HG03460 (cell line): Measurements from ENCODE around the gene UPF2.
"Not testable (repeated sequence)": the region's sequence is repeated elsewhere in the genome, so short reads cannot be mapped to it uniquely, and the experiment has no call there.

Experiments used
- ATAC-seq: cut with Tn5 transposase; IDR thresholded peaks from one replicate; pipeline ENCODE4 v1.9.1; 2021; ENCODE audit not compliant: unreplicated experiment

Gene UPF2, protein sequence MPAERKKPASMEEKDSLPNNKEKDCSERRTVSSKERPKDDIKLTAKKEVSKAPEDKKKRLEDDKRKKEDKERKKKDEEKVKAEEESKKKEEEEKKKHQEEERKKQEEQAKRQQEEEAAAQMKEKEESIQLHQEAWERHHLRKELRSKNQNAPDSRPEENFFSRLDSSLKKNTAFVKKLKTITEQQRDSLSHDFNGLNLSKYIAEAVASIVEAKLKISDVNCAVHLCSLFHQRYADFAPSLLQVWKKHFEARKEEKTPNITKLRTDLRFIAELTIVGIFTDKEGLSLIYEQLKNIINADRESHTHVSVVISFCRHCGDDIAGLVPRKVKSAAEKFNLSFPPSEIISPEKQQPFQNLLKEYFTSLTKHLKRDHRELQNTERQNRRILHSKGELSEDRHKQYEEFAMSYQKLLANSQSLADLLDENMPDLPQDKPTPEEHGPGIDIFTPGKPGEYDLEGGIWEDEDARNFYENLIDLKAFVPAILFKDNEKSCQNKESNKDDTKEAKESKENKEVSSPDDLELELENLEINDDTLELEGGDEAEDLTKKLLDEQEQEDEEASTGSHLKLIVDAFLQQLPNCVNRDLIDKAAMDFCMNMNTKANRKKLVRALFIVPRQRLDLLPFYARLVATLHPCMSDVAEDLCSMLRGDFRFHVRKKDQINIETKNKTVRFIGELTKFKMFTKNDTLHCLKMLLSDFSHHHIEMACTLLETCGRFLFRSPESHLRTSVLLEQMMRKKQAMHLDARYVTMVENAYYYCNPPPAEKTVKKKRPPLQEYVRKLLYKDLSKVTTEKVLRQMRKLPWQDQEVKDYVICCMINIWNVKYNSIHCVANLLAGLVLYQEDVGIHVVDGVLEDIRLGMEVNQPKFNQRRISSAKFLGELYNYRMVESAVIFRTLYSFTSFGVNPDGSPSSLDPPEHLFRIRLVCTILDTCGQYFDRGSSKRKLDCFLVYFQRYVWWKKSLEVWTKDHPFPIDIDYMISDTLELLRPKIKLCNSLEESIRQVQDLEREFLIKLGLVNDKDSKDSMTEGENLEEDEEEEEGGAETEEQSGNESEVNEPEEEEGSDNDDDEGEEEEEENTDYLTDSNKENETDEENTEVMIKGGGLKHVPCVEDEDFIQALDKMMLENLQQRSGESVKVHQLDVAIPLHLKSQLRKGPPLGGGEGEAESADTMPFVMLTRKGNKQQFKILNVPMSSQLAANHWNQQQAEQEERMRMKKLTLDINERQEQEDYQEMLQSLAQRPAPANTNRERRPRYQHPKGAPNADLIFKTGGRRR

GRCh38 chr10:12042797-12043651, at the start of gene UPF2:
Gene UPF2 (minus strand): TSS chr10:12042809. CDS start chr10:12035423, 7,386 bp downstream.
- ATAC-seq: peak; percentile 55

DNA sequence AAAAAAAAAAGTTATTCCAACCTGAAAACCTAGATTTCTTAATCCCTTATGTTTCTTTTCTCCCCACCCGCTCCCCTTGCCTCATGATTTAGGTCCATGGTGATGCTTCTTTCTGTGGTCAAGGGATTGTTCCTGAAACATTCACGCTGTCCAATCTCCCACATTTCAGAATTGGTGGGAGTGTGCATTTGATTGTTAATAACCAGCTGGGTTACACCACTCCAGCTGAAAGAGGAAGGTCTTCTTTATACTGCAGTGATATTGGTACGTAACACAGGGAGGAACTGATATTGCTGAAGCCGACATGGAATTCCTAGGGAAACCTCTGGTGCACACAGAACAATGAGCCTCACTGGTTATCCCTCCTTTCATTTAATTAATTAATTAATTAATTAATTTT, 48.8 kb upstream of the UPF2 start:
- no peak for ATAC-seq

GRCh38 chr10:12088919-12089318, 46.3 kb upstream of the UPF2 start:
- ATAC-seq: no peak

DNA sequence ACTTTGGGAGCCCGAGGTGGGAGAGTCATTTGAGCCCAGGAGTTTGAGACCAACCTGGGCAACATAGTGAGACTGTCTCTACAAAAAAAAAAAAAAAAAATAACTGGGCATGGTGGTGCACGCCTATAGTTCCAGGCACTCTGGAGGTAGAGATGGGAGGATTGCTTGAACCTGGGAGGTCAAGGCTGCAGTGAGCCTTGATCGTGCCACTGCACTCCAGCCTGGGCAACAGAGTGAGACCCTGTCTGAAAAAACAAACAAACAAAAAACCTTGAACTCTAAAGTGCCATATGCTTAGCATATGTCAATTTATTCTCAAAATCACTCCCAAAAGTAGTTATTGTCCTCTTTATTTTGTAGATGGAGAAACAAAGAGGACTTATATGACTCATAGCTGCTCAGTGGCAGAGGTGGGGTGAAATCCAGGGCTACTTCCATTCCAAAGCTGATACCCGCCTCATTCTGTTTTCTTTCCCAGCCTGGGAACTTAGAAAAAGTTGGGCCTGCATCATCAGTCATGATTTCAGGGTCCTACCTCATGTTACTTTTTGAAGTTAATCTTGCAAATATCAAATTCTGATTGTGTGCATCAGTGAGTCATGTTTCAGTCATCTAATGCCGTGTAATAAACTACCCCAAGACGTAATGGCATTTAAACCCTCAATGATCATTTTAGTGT, 39.4 kb upstream of the UPF2 start:
- no peak for ATAC-seq

- no peak for ATAC-seq
These were observed 38.9 kb upstream of the UPF2 start for GRCh38 chr10:12081470-12081869.

- no peak for ATAC-seq
These were observed 35.1 kb upstream of the UPF2 start for GRCh38 chr10:12077580-12078180.

GRCh38 chr10:12073526-12073925, 30.9 kb upstream of the UPF2 start:
- no peak for ATAC-seq

- not testable (repeated sequence) for ATAC-seq
These were observed 28.8 kb upstream of the UPF2 start for GRCh38 chr10:12071441-12071840.

GRCh38 chr10:12068449-12069269, 26.1 kb upstream of the UPF2 start, which contains the start of gene DHTKD1:
Gene DHTKD1 (plus strand): TSS chr10:12068954. CDS start chr10:12069034, 80 bp downstream.
- ATAC-seq: peak; percentile 98

- no peak for ATAC-seq
These were observed 24.7 kb upstream of the UPF2 start for GRCh38 chr10:12067336-12067735.

- no peak for ATAC-seq
These were observed 20.8 kb upstream of the UPF2 start for GRCh38 chr10:12063483-12063818.

GRCh38 chr10:12062754-12063482, 20.3 kb upstream of the UPF2 start:
- ATAC-seq: no peak

- ATAC-seq: no peak
These were observed 18.5 kb upstream of the UPF2 start for GRCh38 chr10:12061124-12061523.

DNA sequence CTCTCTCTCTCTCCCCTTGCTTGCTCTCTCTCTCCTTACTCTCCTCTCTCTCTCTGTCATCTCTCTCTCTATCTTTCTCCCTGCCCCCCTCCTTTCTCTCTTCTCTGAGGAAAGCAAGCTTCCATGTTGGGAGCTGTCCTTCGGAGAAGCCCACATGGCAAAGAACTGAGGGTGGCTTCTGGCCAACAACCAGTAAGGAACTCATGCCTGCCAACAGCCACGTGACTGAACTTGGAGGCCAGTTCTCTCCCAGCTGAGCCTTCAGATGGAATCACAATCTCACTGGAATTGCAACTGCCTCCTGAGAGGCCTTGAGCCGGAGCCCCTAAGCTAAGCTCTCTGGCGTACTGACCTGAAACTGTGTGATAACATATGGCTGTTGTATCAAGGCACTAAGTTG, 14.1 kb upstream of the UPF2 start:
- no peak for ATAC-seq

- ATAC-seq: no peak
These were observed 13.1 kb upstream of the UPF2 start for GRCh38 chr10:12055732-12056131.

GRCh38 chr10:12051241-12051640, 8.6 kb upstream of the UPF2 start:
- no peak for ATAC-seq

DNA sequence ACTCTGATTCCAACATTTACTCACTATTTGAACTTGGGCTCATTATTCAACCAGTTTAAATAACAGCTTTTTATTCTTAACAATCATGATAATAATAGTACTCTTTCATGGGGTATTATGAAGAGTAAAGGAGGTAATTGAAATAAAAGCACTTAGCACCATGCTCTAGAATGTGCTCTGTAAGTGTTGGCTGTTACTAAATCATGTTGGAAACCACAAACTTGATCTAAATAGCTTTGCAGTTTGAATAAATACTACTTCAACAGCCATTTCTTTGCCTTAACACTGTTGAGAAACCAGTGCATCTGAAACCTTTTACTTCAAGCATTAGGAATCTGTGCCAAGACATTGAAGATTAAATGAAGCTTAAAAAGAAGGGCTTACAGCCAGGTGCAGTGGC, 7.9 kb upstream of the UPF2 start:
- ATAC-seq: no peak

DNA sequence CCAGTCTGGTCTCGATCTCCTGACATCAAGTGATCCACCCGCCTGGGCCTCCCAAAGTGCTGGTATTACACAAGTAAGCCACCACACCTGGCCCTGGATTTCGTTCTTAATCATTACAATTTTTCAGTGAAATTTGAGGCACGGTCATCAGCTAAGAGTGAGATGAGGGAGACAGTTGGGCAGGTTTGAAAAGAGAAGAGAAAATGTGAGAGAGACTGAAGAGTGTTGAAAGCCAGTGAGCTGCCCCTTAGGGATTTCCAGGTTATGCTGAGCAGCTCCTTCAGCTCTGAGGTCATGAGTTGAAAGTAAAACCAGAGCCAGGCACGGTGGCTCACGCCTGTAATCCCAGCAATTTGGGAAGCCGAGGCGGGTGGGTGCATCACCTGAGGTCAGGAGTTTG, 5.9 kb upstream of the UPF2 start:
- ATAC-seq: no peak
